HG02884 (cell line): ENCODE results near the gene GPATCH3.
A peak's percentile ranks its signal among the peaks of the same experiment; 100 is the strongest.
"Not testable (repeated sequence)": the region's sequence is repeated elsewhere in the genome, so short reads cannot be mapped to it uniquely, and the experiment has no call there.

Experiments used
- ATAC-seq: cut with Tn5 transposase; IDR thresholded peaks from one replicate; pipeline ENCODE4 v1.9.1; 2021; ENCODE audit warnings: mild to moderate bottlenecking, moderate library complexity; ENCODE audit not compliant: unreplicated experiment

The GPATCH3 gene

GRCh38 chr1:26913389-26913753 is 13.1 kb upstream of the GPATCH3 start:
- ATAC-seq, result no peak

GRCh38 chr1:26912147-26912490 is 11.9 kb upstream of the GPATCH3 start:
- no peak for ATAC-seq

GRCh38 chr1:26911399-26912146 is 11.3 kb upstream of the GPATCH3 start:
- no peak for ATAC-seq

GRCh38 chr1:26910343-26911160 is 10.3 kb upstream of the GPATCH3 start:
- ATAC-seq, result no peak

- no peak for ATAC-seq
Measured at GRCh38 chr1:26909951-26910342, 9.7 kb upstream of the GPATCH3 start.

GRCh38 chr1:26907071-26907917 is 7.0 kb upstream of the GPATCH3 start:
- no peak for ATAC-seq

- no peak for ATAC-seq
Measured at GRCh38 chr1:26900815-26901511, 696 bp upstream of the GPATCH3 start.

GRCh38 chr1:26897351-26897750 is 2.9 kb downstream of the GPATCH3 start:
- no peak for ATAC-seq

GRCh38 chr1:26894263-26894662 is 6.0 kb downstream of the GPATCH3 start:
- no peak for ATAC-seq

- peak; percentile 27 for ATAC-seq
Measured at GRCh38 chr1:26890467-26890796, 9.8 kb downstream of the GPATCH3 start.

- ATAC-seq, result peak; percentile 83
Measured at GRCh38 chr1:26889551-26890466, 10.5 kb downstream of the GPATCH3 start, which contains the start of gene GPN2. Gene GPN2 (minus strand): TSS chr1:26890283. CDS start chr1:26890096, 187 bp downstream.

GRCh38 chr1:26888231-26888630 is 12.0 kb downstream of the GPATCH3 start:
- no peak for ATAC-seq

GRCh38 chr1:26887125-26887524 is 13.1 kb downstream of the GPATCH3 start:
- no peak for ATAC-seq

- ATAC-seq, result no peak
Measured at GRCh38 chr1:26882696-26883463, 17.4 kb downstream of the GPATCH3 start.

- ATAC-seq, result not testable (repeated sequence)
Measured at GRCh38 chr1:26881611-26882010, 18.7 kb downstream of the GPATCH3 start.

- ATAC-seq, result no peak
Measured at GRCh38 chr1:26879793-26880192, 20.5 kb downstream of the GPATCH3 start.

GRCh38 chr1:26877326-26877725 is 22.9 kb downstream of the GPATCH3 start:
- no peak for ATAC-seq

GRCh38 chr1:26874896-26875295 is 25.4 kb downstream of the GPATCH3 start:
- no peak for ATAC-seq

- ATAC-seq, result not testable (repeated sequence)
Measured at GRCh38 chr1:26873097-26873496, 27.2 kb downstream of the GPATCH3 start.
